ENCODE results near the gene TMEM266.
A peak's percentile ranks its signal among the peaks of the same experiment; 100 is the strongest.
"Not testable (repeated sequence)": the region's sequence is repeated elsewhere in the genome, so short reads cannot be mapped to it uniquely, and the experiment has no call there.

The TMEM266 gene

DNA sequence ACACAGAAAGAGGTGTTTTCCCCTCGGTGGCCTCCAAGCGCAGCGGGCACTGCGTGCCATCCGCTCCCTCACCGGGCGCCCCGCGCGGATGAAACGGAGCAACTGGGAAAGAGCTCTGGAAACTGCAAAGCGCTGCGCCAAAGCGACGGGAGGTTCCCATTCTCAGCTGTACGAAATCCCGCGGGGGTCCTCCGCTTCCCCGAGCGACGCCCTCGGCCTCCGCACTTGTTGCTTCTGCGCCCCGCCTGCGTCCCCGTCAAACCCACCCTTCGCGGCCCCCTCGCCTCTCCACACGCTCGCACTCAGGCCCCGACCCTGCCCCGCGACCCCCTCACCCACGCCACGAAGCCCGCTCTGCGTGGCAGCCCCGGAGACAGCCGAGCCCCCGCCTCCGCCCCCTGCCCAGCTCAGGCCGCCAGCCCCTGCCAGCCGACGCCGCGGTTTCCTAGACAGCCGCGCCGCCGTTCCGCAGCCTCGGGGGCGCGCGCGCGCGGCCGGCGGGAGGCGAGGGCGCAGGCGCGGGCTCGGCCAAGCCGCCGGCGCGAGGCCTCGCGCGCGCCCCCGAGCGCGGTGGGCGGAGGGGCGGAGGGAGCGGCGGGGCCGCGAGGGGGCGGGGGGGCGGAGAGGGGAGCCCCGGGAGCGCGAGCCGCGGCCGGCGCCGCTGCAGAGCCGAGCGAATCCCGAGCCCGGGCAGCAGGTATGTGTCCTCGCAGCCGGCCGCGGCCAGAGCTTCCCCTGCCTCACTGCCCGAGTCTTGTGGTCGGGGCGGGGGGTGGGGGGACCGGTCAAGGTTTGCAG, at the start of gene TMEM266:
Gene TMEM266, plus strand, starts transcription at position 666 of the 798 bp plus-strand sequence. CDS start 74,279 bp downstream, outside the sequence.
- Histone ChIP-seq H3K9me3 (no peaks in the 10 kb centered on the region), H3K27me3 (ENCODE audit: low read depth) (peaks cover 33% of the 10 kb centered on the region), H3K4me3 (peak within 1 kb of the TSS; percentile 53), H3K4me1 (peaks cover 7% of the 10 kb centered on the region), H3K36me3 (replicated peaks) (no peaks in the 10 kb centered on the region)
- in situ Hi-C loops (cut with MboI; ENCODE audit: low sequenced_read_pairs) = loop anchor here (5.0 kb wide), 1 partner anchor 78 kb away; no protein-coding TSS in a partner anchor
- peak; percentile 78 to 84 for DNase-seq (ENCODE audit: low spot score in 2 of 2)

DNA sequence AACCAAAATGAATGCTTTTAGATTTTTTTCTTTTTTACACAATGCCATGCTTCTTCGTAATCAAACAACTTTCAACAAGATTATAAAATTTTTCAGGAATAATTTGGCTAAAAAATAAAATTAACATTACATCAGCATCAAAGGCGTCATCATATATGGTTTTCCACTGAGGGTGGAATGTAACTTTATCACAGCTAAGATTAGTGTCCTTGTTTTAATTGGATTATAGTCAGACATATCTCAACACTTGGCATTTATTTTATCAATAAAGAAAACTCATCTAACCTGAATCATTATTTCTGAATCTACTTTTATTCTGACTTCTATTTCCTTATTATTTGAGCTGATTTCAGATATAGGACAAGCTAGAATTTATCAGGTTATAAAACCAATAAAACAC, 49.2 kb upstream of the TMEM266 start:
- H3K9me3 ChIP-seq = no peaks in the 10 kb centered on the region
- H3K36me3 ChIP-seq (replicated peaks) = no peaks in the 10 kb centered on the region
- no peak overlapping the region for H3K4me3 ChIP-seq
- in situ Hi-C loops (cut with MboI; ENCODE audit: low sequenced_read_pairs) = no loop called here
- peaks cover 18% of the 10 kb centered on the region for H3K4me1 ChIP-seq
- no peaks in the 10 kb centered on the region for H3K27me3 ChIP-seq (ENCODE audit: low read depth)
- DNase-seq (ENCODE audit: low spot score in 2 of 2) = no peak

GRCh38 chr15:76011627-76012551, 47.9 kb upstream of the TMEM266 start, which contains the start of gene NRG4:
NRG4 (minus strand) TSS chr15:76012424; CDS start chr15:76011230, 1,194 bp downstream.
- in situ Hi-C loops (cut with MboI; ENCODE audit: low sequenced_read_pairs) = no loop called here
- H3K4me1 ChIP-seq = peaks cover 18% of the 10 kb centered on the region
- H3K27me3 ChIP-seq (ENCODE audit: low read depth) = no peaks in the 10 kb centered on the region
- DNase-seq (ENCODE audit: low spot score in 2 of 2) = peak; percentile 63 to 72
- H3K36me3 ChIP-seq (replicated peaks) = no peaks in the 10 kb centered on the region
- no peaks in the 10 kb centered on the region for H3K9me3 ChIP-seq
- H3K4me3 ChIP-seq = peak within 1 kb of the TSS; percentile 12

DNA sequence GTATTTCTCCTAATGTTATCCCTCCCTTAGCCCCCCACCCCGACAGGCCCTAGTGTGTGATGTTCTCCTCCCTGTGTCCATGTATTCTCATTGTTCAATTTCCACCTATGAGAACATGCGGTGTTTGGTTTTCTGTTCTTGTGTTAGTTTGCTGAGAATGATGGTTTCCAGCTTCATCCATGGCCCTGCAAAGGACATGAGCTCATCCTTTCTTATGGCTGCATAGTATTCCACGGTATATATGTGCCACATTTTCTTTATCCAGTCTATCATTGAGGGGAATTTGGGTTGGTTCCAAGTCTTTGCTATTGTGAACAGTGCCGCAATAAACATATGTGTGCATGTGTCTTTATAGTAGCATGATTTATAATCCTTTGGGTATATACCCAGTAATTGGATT, 46.3 kb upstream of the TMEM266 start:
- H3K4me3 ChIP-seq; H3K9me3 ChIP-seq; H3K27me3 ChIP-seq (ENCODE audit: low read depth); DNase-seq (ENCODE audit: low spot score in 2 of 2); in situ Hi-C loops (cut with MboI; ENCODE audit: low sequenced_read_pairs); H3K36me3 ChIP-seq (replicated peaks): not testable (repeated sequence)
- H3K4me1 ChIP-seq = peaks cover 18% of the 10 kb centered on the region

DNA sequence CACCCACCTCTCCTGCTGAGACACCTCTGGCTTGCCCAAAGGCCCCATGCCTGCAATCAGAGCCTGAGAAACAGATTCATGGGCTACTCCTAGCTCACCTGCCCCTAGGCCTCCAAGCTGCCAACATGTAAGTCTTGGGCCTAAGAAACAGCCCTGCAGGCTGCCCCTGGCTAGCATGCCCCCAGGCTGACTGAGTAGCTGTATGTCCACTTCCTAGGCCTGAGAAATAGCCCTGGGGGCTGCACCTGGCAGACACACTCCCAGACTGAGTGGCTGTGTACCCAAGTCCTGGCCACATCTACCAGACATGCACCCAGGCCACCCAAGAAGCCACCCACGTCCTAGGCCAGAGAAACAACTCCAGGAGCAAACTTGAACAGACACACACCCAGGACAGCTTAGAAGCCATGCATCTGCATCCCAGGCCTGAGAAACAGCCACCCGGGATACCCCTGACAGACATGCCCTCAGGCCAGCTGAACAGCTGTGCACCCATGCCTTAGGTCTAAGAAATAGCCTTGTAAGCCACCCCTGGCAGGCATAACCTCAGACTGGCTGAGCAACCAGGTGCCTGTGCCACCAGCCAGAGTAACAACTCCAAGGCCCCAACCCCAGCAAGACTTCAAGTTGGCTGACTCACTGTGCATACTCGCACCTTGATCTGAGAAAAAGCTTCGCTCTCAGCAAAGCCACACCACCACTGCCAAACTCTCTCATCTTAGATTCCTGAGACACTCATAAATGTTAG, 35.6 kb upstream of the TMEM266 start:
- DNase-seq (ENCODE audit: low spot score in 2 of 2) = no peak
- in situ Hi-C loops (cut with MboI; ENCODE audit: low sequenced_read_pairs) = loop anchor here (10.0 kb wide), 1 partner anchor 71 kb away; no protein-coding TSS in a partner anchor
- H3K4me1 ChIP-seq = no peaks in the 10 kb centered on the region
- no peak overlapping the region for H3K4me3 ChIP-seq
- H3K36me3 ChIP-seq (replicated peaks) = no peaks in the 10 kb centered on the region
- peaks cover 9% of the 10 kb centered on the region for H3K9me3 ChIP-seq
- H3K27me3 ChIP-seq (ENCODE audit: low read depth) = no peaks in the 10 kb centered on the region

DNA sequence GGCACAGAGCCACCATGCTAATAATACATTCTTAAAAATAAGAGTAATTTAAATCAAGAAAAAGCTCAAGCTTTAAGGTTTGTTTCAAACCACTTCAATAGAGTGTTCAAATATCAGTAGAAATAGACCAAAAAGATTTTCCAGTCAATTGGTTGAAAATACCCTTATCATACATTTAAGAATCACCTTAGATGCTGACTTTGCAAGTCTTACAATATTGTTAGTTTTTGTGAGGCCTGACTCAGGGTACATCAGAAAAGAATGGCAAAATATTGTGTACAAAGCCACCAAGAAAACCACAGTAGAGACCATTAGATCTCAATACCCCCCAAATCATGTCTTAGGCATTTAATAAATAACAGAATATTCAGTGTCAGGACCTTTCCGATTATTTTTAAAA, 27.7 kb upstream of the TMEM266 start:
- H3K4me1 ChIP-seq = no peaks in the 10 kb centered on the region
- no peaks in the 10 kb centered on the region for H3K36me3 ChIP-seq (replicated peaks)
- no peaks in the 10 kb centered on the region for H3K27me3 ChIP-seq (ENCODE audit: low read depth)
- H3K4me3 ChIP-seq = no peak overlapping the region
- no peak for DNase-seq (ENCODE audit: low spot score in 2 of 2)
- in situ Hi-C loops (cut with MboI; ENCODE audit: low sequenced_read_pairs) = no loop called here
- H3K9me3 ChIP-seq = 0 out of 2 replicates have a peak, but pooled peaks cover 2% of the 10 kb centered on the region

- no peaks in the 10 kb centered on the region for H3K4me1 ChIP-seq
- DNase-seq (ENCODE audit: low spot score in 2 of 2) = no peak
- 0 out of 2 replicates have a peak, but pooled peaks cover 2% of the 10 kb centered on the region for H3K9me3 ChIP-seq
- H3K27me3 ChIP-seq (ENCODE audit: low read depth) = no peaks in the 10 kb centered on the region
- H3K36me3 ChIP-seq (replicated peaks) = no peaks in the 10 kb centered on the region
- in situ Hi-C loops (cut with MboI; ENCODE audit: low sequenced_read_pairs) = no loop called here
- no peak overlapping the region for H3K4me3 ChIP-seq
Observed at GRCh38 chr15:76033438-76033837, 26.3 kb upstream of the TMEM266 start.

DNA sequence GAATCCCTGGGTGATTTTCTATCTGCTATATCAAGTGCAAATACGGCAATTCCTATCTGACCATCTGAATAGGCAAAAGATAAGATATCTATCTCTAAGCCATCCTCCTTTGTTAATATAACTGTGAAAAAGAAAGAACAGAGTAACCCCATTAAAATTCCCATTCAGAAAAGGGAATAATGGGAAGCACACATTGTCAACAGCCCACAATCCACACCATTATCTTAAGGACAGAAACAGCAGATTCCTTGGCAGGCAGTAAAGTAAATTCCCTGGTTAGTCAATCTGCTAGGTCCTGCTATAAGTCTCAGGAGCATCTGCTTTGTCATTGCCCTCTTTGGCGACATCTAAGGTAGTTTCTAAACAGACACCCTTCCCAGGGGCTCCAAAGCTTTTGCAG, 25.7 kb upstream of the TMEM266 start:
- H3K4me1 ChIP-seq = no peaks in the 10 kb centered on the region
- no peak overlapping the region for H3K4me3 ChIP-seq
- no peak for DNase-seq (ENCODE audit: low spot score in 2 of 2)
- in situ Hi-C loops (cut with MboI; ENCODE audit: low sequenced_read_pairs) = no loop called here
- H3K27me3 ChIP-seq (ENCODE audit: low read depth) = no peaks in the 10 kb centered on the region
- no peaks in the 10 kb centered on the region for H3K36me3 ChIP-seq (replicated peaks)
- 0 out of 2 replicates have a peak, but pooled peaks cover 2% of the 10 kb centered on the region for H3K9me3 ChIP-seq

DNA sequence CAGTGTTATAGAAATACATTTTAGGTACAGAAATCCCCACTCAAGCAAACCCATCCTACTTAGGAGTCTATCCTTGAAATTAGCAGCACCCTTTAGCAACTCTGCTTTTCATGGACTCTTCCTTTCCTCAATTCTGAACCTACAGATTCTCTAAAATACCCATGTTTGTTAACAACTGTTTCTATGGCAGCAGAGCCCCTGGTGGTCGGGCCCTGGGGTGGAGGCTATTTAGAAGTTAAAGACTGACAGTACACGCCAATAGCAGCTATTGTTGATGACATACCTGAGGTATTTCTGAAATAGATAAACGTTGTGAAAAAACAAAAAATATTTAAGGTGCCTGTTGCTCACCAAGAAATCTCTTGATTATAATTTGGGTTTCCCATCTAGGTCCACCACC, 24.2 kb upstream of the TMEM266 start:
- Histone ChIP-seq H3K9me3 (no peaks in the 10 kb centered on the region), H3K4me1 (no peaks in the 10 kb centered on the region), H3K27me3 (ENCODE audit: low read depth) (no peaks in the 10 kb centered on the region), H3K36me3 (replicated peaks) (no peaks in the 10 kb centered on the region), H3K4me3 (no peak overlapping the region)
- in situ Hi-C loops (cut with MboI; ENCODE audit: low sequenced_read_pairs) = no loop called here
- no peak for DNase-seq (ENCODE audit: low spot score in 2 of 2)

GRCh38 chr15:76038512-76038911, 21.3 kb upstream of the TMEM266 start:
- H3K4me3 ChIP-seq = no peak overlapping the region
- no peaks in the 10 kb centered on the region for H3K4me1 ChIP-seq
- peaks cover 3% of the 10 kb centered on the region; the same call in 1 of the 2 replicates for H3K27me3 ChIP-seq (ENCODE audit: low read depth)
- H3K9me3 ChIP-seq = no peaks in the 10 kb centered on the region
- in situ Hi-C loops (cut with MboI; ENCODE audit: low sequenced_read_pairs) = no loop called here
- DNase-seq (ENCODE audit: low spot score in 2 of 2) = no peak
- H3K36me3 ChIP-seq (replicated peaks) = no peaks in the 10 kb centered on the region

GRCh38 chr15:76054201-76054600, 5.6 kb upstream of the TMEM266 start:
- H3K27me3 ChIP-seq (ENCODE audit: low read depth); H3K4me1 ChIP-seq; in situ Hi-C loops (cut with MboI; ENCODE audit: low sequenced_read_pairs); H3K36me3 ChIP-seq (replicated peaks); H3K9me3 ChIP-seq; H3K4me3 ChIP-seq; DNase-seq (ENCODE audit: low spot score in 2 of 2): not testable (repeated sequence)

DNA sequence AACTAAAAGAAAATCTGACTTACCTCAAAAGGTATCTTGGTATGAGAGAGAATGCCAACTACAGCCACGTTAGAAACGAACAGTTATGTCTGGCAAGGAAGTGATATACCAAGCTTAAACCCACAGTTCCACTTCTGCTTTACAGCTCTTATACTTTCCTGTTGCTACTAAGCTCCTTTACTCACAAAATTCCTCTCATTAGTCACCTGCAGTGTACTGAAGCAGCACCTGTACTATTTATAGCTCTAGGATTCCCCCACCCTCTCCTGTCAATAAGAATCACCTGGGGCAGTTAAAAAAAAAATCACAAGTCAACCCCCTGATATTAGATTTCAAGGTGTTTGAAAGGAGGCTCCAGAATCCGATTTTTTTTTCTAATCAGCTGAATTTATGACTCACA, 2.9 kb upstream of the TMEM266 start:
- Histone ChIP-seq H3K36me3 (replicated peaks) (no peaks in the 10 kb centered on the region), H3K27me3 (ENCODE audit: low read depth) (peaks cover 21% of the 10 kb centered on the region), H3K4me1 (peaks cover 7% of the 10 kb centered on the region), H3K9me3 (no peaks in the 10 kb centered on the region), H3K4me3 (no peak overlapping the region)
- DNase-seq (ENCODE audit: low spot score in 2 of 2) = no peak
- in situ Hi-C loops (cut with MboI; ENCODE audit: low sequenced_read_pairs) = no loop called here

GRCh38 chr15:76057332-76058000, 2.3 kb upstream of the TMEM266 start:
- Histone ChIP-seq H3K36me3 (replicated peaks) (no peaks in the 10 kb centered on the region), H3K4me1 (peaks cover 7% of the 10 kb centered on the region), H3K27me3 (ENCODE audit: low read depth) (peaks cover 24% of the 10 kb centered on the region), H3K9me3 (no peaks in the 10 kb centered on the region), H3K4me3 (no peak overlapping the region)
- peak; percentile 79 to 86 for DNase-seq (ENCODE audit: low spot score in 2 of 2)
- in situ Hi-C loops (cut with MboI; ENCODE audit: low sequenced_read_pairs) = no loop called here
